Measurements from ENCODE around the gene TUT7.

DNA sequence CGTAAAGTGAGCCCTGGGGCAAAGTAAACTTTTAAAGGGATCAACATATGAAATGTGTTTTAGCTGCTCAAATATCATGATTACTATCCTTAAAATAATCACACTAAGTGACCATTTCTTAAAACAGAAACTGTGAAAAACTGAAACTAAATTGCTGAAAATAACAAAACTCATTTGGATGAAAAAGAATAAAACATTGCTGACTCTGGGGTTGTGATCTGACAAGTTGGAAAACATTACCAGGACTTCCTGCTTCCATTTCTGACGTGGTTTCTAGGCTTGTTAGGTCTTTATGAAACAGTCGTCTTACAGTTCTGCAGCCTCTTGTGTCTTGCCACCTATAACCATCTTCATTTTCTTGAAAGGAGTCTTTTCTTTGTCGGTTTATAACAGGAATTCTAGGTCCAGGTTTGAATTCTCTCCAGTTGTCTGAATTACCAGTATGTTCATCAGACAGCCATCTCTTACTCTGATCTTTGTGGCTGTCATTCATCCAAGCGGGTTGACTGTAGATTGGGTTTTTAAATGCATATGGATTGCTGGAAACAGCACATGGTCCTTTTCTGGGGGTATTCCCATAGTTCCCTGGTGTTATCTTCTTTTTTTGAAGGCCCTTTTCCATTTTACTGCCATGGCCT lies 1.7 kb downstream of the TUT7 start:
- TF ChIP-seq CTCF (IDR thresholded peaks at IDR 0.05) (no peak), POLR2AphosphoS5 (IDR thresholded peaks at IDR 0.05; ENCODE audit: low read depth, low read length) (no peak), SIN3A (IDR thresholded peaks at IDR 0.05; ENCODE audit: borderline replicate concordance, insufficient read depth, low read depth, low read length) (no peak)
